Calu3 (cell line): Measurements from ENCODE around the gene TAF11L13. TPM values are rescaled to one million over a fixed set of nuclear protein-coding genes. Genes with fewer than 3 reads are reported as not detected.
"Not testable (repeated sequence)": the region's sequence is repeated elsewhere in the genome, so short reads cannot be mapped to it uniquely, and the experiment has no call there.

Experiments used
- BruUV-seq: library from RNA; stranded (reverse); fragments of 400-500 nt; replicated peaks from 2 replicates; lab custom pipeline; 2021; lab: Mats Ljungman, UMichigan
- CTCF ChIA-PET: fragments of 300-600 bp; sonication (Branson Sonifier 250); formaldehyde crosslinking; loops from one replicate; lab custom pipeline; 2022; ENCODE audit warnings: antibody characterized with exemption; lab: Charles Lee
- DNase-seq: peaks from one replicate; pipeline ENCODE4 v3.0.0; 2022
- H3K27ac Mint-ChIP-seq: one replicate; pipeline ENCODE4 v1.8.0; 2022; ENCODE audit warnings: mixed read lengths; ENCODE audit not compliant: unreplicated experiment
- H3K27me3 Mint-ChIP-seq: one replicate; pipeline ENCODE4 v1.8.0; 2022; ENCODE audit warnings: mixed read lengths; ENCODE audit not compliant: unreplicated experiment
- H3K36me3 Mint-ChIP-seq: one replicate; pipeline ENCODE4 v1.8.0; 2022; ENCODE audit warnings: mild to moderate bottlenecking, moderate library complexity, mixed read lengths; ENCODE audit not compliant: insufficient read depth, unreplicated experiment
- H3K4me1 Mint-ChIP-seq: one replicate; pipeline ENCODE4 v1.8.0; 2022; ENCODE audit warnings: mild to moderate bottlenecking, low read depth, mixed read lengths; ENCODE audit not compliant: unreplicated experiment
- H3K4me3 Mint-ChIP-seq: one replicate; pipeline ENCODE4 v1.8.0; 2022; ENCODE audit warnings: mild to moderate bottlenecking, low read depth, moderate library complexity, mixed read lengths; ENCODE audit not compliant: unreplicated experiment
- H3K9me3 Mint-ChIP-seq: one replicate; pipeline ENCODE4 v1.8.0; 2022; ENCODE audit warnings: low read depth, mixed read lengths; ENCODE audit not compliant: unreplicated experiment
- intact Hi-C: fragments of 100-400 bp; cut with micrococcal nuclease; formaldehyde crosslinking; loops from one replicate; pipeline ENCODE4 v1.10.0; 2022; ENCODE audit not compliant: unreplicated experiment
- total RNA-seq: library from RNA; stranded (reverse); gene quantifications from 2 replicates; pipeline ENCODE4 v1.2.3, GENCODE V29; 2022
- TF ChIP-seq, protein P1 (sequence below): fragments of 200-600 bp; IDR thresholded peaks from one replicate; pipeline ENCODE4 v1.8.0; 2022; ENCODE audit warnings: antibody characterized with exemption; ENCODE audit not compliant: unreplicated experiment

TAF11L13 gene
- total RNA-seq, 1 experiment from 2014 or later, result not detected

GRCh38 chr5:17634160-17634559 is 2.3 kb downstream of the TAF11L13 start, which contains the start of gene TAF11L14:
TAF11L14 (plus strand) TSS chr5:17634460.
- Mint-ChIP-seq H3K27me3 (no peaks in the 10 kb centered on the region), H3K4me1 (no peaks in the 10 kb centered on the region), H3K9me3 (peaks cover 5% of the 10 kb centered on the region), H3K27ac (no peak within 1 kb of the TSS), H3K36me3 (no peaks in the 10 kb centered on the region), H3K4me3 (no peak within 1 kb of the TSS)
- CTCF ChIA-PET, result no interaction called here
- intact Hi-C loops, result no loop called here
- DNase-seq, result no peak
- TF ChIP-seq, protein P1, sequence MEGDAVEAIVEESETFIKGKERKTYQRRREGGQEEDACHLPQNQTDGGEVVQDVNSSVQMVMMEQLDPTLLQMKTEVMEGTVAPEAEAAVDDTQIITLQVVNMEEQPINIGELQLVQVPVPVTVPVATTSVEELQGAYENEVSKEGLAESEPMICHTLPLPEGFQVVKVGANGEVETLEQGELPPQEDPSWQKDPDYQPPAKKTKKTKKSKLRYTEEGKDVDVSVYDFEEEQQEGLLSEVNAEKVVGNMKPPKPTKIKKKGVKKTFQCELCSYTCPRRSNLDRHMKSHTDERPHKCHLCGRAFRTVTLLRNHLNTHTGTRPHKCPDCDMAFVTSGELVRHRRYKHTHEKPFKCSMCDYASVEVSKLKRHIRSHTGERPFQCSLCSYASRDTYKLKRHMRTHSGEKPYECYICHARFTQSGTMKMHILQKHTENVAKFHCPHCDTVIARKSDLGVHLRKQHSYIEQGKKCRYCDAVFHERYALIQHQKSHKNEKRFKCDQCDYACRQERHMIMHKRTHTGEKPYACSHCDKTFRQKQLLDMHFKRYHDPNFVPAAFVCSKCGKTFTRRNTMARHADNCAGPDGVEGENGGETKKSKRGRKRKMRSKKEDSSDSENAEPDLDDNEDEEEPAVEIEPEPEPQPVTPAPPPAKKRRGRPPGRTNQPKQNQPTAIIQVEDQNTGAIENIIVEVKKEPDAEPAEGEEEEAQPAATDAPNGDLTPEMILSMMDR, result no peak
- no TSS peak for BruUV-seq

GRCh38 chr5:17649232-17649631 is 17.3 kb downstream of the TAF11L13 start:
- DNase-seq, intact Hi-C loops: not testable (repeated sequence)

DNA sequence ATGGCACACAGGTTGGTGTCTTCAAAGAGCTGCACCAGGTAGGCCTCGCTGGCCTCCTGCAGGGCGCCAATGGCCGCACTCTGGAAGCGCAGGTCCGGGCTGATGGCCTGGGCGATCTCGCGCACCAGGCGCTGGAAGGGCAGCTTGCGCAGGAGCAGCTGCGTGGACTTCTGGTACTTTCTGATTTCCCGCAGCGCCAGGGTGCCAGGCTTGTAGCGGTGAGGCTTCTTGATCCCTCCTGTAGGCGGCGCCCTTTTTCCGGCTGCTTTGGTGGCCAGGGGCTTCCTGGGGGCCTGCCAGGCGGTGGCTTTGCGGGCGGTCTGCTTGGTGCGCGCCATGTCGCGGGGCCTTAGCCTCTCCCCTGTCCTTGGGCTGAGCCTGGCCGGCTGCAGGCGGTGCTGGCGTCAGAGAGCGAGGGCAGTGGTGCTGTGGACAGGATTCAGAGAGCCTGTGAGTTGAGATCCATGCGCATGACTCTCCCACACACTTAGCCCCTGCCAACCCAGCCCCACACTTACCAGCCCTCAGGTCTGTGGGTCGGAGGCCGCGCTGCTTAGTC is 23.4 kb downstream of the TAF11L13 start:
- H3K9me3 Mint-ChIP-seq, H3K4me1 Mint-ChIP-seq, DNase-seq, CTCF ChIA-PET, H3K36me3 Mint-ChIP-seq, H3K4me3 Mint-ChIP-seq, H3K27me3 Mint-ChIP-seq, BruUV-seq, intact Hi-C loops, H3K27ac Mint-ChIP-seq: not testable (repeated sequence)

More at GRCh38 chr5:17649232-17649631, 17.3 kb downstream of the TAF11L13 start:
- BruUV-seq, H3K27me3 Mint-ChIP-seq, H3K27ac Mint-ChIP-seq, H3K4me1 Mint-ChIP-seq, H3K4me3 Mint-ChIP-seq, CTCF ChIA-PET, H3K36me3 Mint-ChIP-seq, H3K9me3 Mint-ChIP-seq: not testable (repeated sequence)

DNA sequence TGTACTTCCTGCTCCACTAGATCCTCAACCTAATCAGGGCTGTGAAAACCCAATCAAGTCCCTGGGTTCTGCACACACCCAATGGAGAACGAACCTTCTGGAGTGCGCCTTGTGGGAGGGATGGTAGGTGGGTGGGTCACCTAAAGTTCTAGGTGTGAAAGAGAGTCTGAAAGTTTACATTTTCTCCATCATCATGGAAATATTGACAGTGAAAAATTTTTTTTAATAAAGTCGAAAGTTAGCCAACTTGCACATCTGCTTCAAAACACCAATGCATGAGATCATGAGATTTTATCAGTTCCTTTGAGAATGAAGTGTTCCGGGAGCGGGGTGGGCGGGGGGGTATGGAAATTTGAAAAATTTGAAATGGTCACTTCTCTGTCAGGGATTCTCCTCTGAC is 24.0 kb downstream of the TAF11L13 start:
- no peaks in the 10 kb centered on the region for H3K4me1 Mint-ChIP-seq
- H3K4me3 Mint-ChIP-seq, result no peak overlapping the region
- CTCF ChIA-PET, result no interaction called here

DNA sequence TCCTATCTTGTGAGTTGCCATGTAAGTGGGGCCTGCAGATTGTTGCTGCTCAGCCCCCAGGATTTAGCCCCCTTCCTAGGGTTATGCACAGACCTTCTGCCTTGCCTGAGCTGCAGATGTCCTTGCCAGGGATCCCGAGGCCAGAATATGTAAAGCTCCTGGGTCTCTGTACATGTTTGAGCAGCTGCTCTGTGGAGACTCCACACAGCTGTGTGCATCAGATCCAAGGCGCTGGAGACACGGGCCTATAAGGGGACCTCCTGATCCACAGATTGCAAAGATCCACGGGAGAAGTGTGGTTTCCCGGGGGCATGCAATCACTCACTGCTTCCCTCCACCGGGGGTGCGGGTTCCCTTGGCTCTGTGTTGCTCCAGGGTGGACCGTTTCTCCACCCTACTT is 31.3 kb downstream of the TAF11L13 start:
- BruUV-seq, result no TSS peak
- no peak for DNase-seq
- CTCF ChIA-PET, result interaction anchor here (0.7 kb wide), 1 partner anchor 19 kb away, joined by 3 read pairs; no protein-coding TSS in a partner anchor
- Mint-ChIP-seq H3K9me3 (peaks cover 13% of the 10 kb centered on the region), H3K27me3 (no peaks in the 10 kb centered on the region), H3K4me1 (no peaks in the 10 kb centered on the region), H3K27ac (no peak overlapping the region), H3K4me3 (no peak overlapping the region), H3K36me3 (no peaks in the 10 kb centered on the region)
- intact Hi-C loops, result no loop called here
- TF ChIP-seq, protein P1, result no peak

More for the DNA sequence above, 24.0 kb downstream of the TAF11L13 start:
- TF ChIP-seq, protein P1, result no peak
- no TSS peak for BruUV-seq
- Mint-ChIP-seq H3K9me3 (peaks cover 4% of the 10 kb centered on the region), H3K27me3 (no peaks in the 10 kb centered on the region), H3K27ac (no peak overlapping the region), H3K36me3 (no peaks in the 10 kb centered on the region)
- no peak for DNase-seq
- intact Hi-C loops, result no loop called here
